Lower leg skin (tissue), 4 donors: Measurements from ENCODE around the gene CEACAM4. TPM values are rescaled to one million over a fixed set of nuclear protein-coding genes. Genes with fewer than 3 reads are reported as not detected.
"Not testable (repeated sequence)": the region's sequence is repeated elsewhere in the genome, so short reads cannot be mapped to it uniquely, and the experiment has no call there.

Experiments used
- DNase-seq, 2 donors: peaks; one replicate each; pipeline ENCODE4 v3.0.0-alpha.2; 2019; ENCODE audit warnings: low spot score in 2 of 2
- H3K4me3 ChIP-seq: fragments of 200-600 bp; sonication (generic); 2 replicates; pipeline ENCODE4 v1.5.1; 2017; ENCODE audit warnings: mild to moderate bottlenecking, low read depth; ENCODE audit not compliant: poor library complexity, severe bottlenecking
- POLR2A ChIP-seq, 2 donors: fragments of 450-650 bp; IDR thresholded peaks; one replicate each; pipeline ENCODE4 v1.6.1; 2016 to 2017; ENCODE audit warnings: antibody characterized with exemption in 2 of 2, mild to moderate bottlenecking in 1 of 2, moderate library complexity in 1 of 2
- WGBS, 2 donors: methylation state at CpG; one replicate each; pipeline ENCODE4 v1.1.5; 2018; 5-methylcytosine and 5-hydroxymethylcytosine counted together
- intact Hi-C: fragments of 100-400 bp; cut with DNase I; formaldehyde crosslinking; loops from one replicate; pipeline ENCODE4 v1.15.0; 2023; ENCODE audit warnings: low total_unique reads
- total RNA-seq, 4 donors: library from RNA; depleted of rRNA; stranded (reverse); fragments of >200 nt; gene quantifications; one replicate each; pipeline ENCODE4 v1.1.0, GENCODE V29; 2016
- TF ChIP-seq, protein P1 (sequence below), 3 donors: fragments of 450-650 bp; IDR thresholded peaks; one replicate each; pipeline ENCODE4 v1.5.1; 2016; ENCODE audit warnings: antibody characterized with exemption in 3 of 3, mild to moderate bottlenecking in 3 of 3, moderate library complexity in 2 of 3

The CEACAM4 gene
- total RNA-seq, 4 donors from 2014 or later: 0.84 to 0.88 TPM; not detected in 2

DNA sequence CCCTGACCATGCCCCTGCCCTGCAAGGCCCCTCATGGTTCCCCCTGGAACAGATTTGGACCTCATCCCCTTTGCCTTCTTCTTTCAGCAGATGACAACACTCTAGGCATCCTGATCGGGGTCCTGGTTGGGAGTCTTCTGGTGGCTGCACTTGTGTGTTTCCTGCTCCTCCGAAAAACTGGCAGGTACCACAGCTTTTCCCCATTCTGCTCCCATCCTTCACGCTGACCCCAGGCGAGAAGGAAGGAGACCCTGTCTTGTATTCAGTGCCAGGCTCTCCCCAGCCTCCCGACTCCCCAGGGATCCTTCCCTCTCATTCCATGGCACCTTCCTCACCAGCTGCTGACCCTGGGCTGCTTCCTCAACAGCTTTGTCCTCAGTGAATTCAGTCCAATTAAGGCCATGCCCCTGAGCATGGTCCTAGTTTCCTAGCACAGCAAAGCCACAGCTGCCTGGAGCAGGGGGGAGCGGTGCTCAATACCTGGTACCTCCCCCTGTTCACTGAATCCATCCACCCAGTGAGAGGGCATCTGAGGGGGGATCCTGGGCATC is 42.5 kb downstream of the CEACAM4 start:
- intact Hi-C loops: no loop called here
- 50 to 81% methylated on average over 6 of the region's 6 CpGs for WGBS, 2 donors
- no peak for DNase-seq
- TF ChIP-seq, protein P1, sequence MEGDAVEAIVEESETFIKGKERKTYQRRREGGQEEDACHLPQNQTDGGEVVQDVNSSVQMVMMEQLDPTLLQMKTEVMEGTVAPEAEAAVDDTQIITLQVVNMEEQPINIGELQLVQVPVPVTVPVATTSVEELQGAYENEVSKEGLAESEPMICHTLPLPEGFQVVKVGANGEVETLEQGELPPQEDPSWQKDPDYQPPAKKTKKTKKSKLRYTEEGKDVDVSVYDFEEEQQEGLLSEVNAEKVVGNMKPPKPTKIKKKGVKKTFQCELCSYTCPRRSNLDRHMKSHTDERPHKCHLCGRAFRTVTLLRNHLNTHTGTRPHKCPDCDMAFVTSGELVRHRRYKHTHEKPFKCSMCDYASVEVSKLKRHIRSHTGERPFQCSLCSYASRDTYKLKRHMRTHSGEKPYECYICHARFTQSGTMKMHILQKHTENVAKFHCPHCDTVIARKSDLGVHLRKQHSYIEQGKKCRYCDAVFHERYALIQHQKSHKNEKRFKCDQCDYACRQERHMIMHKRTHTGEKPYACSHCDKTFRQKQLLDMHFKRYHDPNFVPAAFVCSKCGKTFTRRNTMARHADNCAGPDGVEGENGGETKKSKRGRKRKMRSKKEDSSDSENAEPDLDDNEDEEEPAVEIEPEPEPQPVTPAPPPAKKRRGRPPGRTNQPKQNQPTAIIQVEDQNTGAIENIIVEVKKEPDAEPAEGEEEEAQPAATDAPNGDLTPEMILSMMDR (IDR thresholded peaks at IDR 0.05): no peak
- no peak for TF ChIP-seq POLR2A (IDR thresholded peaks at IDR 0.05)
- no peak overlapping the region for H3K4me3 ChIP-seq

DNA sequence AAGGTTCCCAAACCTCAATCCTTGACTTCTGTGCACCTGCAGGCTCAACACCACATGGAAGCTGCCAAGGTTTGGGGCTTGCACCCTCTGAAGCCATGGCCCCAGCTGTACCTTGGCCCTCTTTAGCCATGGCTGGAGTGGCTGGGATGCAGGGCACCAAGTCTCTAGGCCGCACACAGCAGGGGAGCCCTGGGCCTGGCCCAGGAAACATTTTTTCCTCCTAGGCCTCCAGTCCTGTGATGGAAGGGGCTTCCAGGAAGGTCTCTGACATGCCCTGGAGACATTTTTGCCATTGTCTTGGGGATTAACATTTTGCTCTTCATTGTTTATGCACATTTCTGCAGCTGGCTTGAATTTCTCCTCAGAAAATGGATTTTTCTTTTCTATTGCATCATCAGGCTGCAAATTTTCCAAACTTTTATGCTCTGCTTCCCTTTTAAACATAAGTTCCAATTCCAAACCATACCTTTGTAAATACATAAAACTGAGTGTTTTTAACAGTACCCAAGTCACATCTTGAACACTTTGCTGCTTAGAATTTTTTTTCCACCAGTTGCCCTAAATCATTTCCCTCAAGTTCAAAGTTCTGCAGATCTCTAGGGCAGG is 44.2 kb downstream of the CEACAM4 start:
- WGBS, 2 donors: 91 to 100% methylated on average over 1 of the region's 1 CpG
- DNase-seq, H3K4me3 ChIP-seq, intact Hi-C loops: not testable (repeated sequence)

DNA sequence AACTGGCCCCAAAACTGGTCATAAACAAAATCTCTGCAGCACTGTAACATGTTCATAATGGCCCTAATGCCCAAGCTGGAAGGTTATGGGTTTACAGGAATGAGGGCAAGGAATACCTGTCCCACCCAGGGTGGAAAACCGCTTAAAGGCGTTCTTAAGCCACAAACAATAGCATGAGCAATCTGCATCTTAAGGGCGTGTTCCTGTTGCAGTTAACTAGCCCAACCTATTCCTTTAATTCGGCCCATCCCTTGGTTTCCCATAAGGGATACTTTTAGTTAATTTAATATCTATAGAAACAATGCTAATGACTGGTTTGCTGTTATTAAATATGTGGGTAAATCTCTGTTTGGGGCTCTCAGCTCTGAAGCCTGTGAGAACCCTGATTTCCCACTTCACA is 45.8 kb downstream of the CEACAM4 start:
- DNase-seq, H3K4me3 ChIP-seq, intact Hi-C loops: not testable (repeated sequence)
- WGBS, 2 donors: 60 to 68% methylated on average over 4 of the region's 4 CpGs

DNA sequence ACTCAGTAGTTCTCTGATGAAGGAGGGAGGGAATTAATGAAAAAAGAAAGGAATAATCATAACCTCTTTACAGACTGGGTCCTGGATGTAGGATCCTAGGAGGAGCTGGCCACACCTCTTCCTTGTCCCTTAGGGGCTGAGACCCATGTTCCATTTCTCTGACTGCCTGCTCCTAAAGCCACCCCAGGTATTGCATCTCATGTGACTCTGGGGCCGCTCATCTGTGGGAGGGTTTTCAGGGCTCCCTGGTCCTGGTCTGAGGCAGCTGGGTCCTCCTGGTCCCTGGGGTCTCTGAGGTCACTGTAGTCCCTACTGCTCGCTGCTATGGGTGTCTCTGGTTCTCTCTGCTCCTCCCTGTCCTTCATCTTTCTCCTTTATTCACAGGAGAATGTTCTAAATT is 48.0 kb downstream of the CEACAM4 start:
- 62 to 76% methylated on average over 2 of the region's 2 CpGs for WGBS, 2 donors
- TF ChIP-seq, protein P1 (IDR thresholded peaks at IDR 0.05): no peak
- no peak for TF ChIP-seq POLR2A (IDR thresholded peaks at IDR 0.05)
- intact Hi-C loops: no loop called here
- no peak for DNase-seq
- H3K4me3 ChIP-seq: no peak overlapping the region

DNA sequence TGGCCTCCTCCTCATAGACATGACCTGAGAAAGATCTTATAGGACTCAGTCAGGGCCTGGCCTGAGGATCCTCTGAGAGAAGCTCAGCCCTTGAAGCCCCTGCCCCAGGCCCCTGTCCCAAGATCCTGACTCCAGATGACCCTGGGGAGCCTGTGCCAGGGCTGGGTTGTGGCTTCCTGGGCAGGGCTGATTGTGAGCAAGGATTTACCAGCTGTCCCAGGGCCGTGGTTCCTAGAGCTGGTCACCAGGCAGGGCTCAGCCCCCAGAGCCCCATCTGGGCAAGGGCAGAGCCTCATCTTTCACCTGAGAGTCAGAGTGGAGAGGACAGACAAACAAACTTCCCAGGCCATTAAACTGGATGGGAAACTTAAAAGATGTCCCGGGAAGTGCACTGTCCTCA is 49.0 kb downstream of the CEACAM4 start:
- no peak for TF ChIP-seq POLR2A (IDR thresholded peaks at IDR 0.05)
- TF ChIP-seq, protein P1 (IDR thresholded peaks at IDR 0.05): no peak
- 41 to 55% methylated on average over 2 of the region's 2 CpGs for WGBS, 2 donors
- no peak for DNase-seq
- intact Hi-C loops: no loop called here
- H3K4me3 ChIP-seq: no peak overlapping the region

DNA sequence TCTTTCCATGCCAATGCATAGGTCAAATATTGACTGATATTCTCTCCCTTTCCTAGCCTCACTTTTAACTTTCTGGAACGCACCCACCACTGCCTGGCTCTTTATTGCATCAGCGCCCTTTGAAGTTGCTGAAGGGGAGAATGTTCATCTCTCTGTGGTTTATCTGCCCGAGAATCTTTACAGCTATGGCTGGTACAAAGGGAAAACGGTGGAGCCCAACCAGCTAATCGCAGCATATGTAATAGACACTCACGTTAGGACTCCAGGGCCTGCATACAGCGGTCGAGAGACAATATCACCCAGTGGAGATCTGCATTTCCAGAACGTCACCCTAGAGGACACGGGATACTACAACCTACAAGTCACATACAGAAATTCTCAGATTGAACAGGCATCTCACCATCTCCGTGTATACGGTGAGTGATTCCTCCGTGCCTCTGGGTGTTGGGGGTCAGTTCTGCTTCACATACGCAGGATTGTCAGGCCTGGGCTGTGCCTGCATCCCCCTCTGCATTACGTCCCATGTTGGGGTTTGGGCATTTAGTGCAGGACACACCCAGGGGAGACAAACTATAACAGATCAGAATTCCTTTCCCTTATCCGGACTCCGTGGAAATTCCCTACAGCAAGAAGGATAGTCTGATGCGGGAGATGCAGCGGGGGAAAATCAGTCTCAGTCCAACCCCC is 49.6 kb downstream of the CEACAM4 start:
- no peak for TF ChIP-seq POLR2A (IDR thresholded peaks at IDR 0.05)
- TF ChIP-seq, protein P1 (IDR thresholded peaks at IDR 0.05): no peak
- DNase-seq: no peak
- 65 to 67% methylated on average over 19 of the region's 19 CpGs for WGBS, 2 donors
- intact Hi-C loops: no loop called here
- H3K4me3 ChIP-seq: no peak overlapping the region
